ENCODE results near the gene C1orf210.

DNA sequence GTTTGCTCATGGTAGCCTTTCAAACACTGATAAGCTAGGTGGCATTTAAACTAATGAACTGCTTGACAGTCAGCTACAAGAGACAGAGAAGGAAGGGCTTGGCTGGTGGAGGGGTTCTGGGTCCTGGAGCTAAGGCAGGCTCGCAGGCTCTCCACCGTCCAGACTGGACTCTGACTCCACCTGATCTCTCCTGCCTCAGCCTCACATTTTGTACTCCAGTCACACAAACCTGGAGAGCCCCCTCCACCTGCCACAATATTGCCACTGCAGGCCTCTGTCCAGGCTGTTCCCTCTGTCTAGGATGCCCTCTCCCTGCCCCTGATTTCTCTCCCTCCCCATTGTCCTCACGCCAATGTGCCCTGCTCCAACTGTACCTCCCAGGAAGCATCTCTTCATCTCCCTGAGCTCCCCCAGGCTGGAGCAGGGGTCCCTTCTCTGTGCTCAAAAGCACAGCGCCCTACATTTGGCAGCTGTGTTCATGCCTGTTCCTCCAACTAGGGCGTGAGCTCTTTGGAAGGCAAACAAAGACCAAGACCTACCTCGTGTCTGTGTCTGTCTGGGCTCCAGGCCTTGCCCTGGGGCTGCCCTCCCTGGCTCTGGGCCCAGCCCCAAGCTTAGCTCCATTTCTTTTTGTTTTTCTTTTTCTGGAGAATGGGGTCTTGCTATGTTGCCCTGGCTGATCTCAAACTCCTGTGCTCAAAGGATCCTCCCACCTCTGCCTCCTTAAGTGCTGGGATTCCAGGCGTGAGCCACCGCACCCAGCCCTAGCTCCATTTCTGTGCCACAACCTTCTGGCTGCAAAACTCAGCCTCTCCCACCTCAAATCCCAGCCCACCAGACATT lies 18.3 kb upstream of the C1orf210 start:
- TF ChIP-seq, protein P1, sequence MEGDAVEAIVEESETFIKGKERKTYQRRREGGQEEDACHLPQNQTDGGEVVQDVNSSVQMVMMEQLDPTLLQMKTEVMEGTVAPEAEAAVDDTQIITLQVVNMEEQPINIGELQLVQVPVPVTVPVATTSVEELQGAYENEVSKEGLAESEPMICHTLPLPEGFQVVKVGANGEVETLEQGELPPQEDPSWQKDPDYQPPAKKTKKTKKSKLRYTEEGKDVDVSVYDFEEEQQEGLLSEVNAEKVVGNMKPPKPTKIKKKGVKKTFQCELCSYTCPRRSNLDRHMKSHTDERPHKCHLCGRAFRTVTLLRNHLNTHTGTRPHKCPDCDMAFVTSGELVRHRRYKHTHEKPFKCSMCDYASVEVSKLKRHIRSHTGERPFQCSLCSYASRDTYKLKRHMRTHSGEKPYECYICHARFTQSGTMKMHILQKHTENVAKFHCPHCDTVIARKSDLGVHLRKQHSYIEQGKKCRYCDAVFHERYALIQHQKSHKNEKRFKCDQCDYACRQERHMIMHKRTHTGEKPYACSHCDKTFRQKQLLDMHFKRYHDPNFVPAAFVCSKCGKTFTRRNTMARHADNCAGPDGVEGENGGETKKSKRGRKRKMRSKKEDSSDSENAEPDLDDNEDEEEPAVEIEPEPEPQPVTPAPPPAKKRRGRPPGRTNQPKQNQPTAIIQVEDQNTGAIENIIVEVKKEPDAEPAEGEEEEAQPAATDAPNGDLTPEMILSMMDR (IDR thresholded peaks at IDR 0.05): no peak
- no peak for TF ChIP-seq POLR2A (IDR thresholded peaks at IDR 0.05)

Measured in gastroesophageal sphincter (tissue), 3 donors.